HG02623 (cell line): Measurements from ENCODE around the gene OSBPL1A.

Source experiments
- ATAC-seq: cut with Tn5 transposase; IDR thresholded peaks from one replicate; pipeline ENCODE4 v1.9.1; 2021; ENCODE audit warnings: moderate library complexity; ENCODE audit not compliant: unreplicated experiment

The OSBPL1A gene

GRCh38 chr18:24230766-24231165, 166.9 kb downstream of the OSBPL1A start:
- no peak for ATAC-seq

GRCh38 chr18:24228667-24229041, 169.0 kb downstream of the OSBPL1A start:
- ATAC-seq: no peak

GRCh38 chr18:24227977-24228666, 169.5 kb downstream of the OSBPL1A start:
- ATAC-seq: no peak

- ATAC-seq: no peak
Measured at GRCh38 chr18:24220318-24220688, 177.3 kb downstream of the OSBPL1A start.

GRCh38 chr18:24219561-24220317, 177.9 kb downstream of the OSBPL1A start:
- no peak for ATAC-seq

GRCh38 chr18:24214913-24215312, 182.7 kb downstream of the OSBPL1A start:
- ATAC-seq: no peak

GRCh38 chr18:24214144-24214543, 183.5 kb downstream of the OSBPL1A start:
- ATAC-seq: no peak

GRCh38 chr18:24212939-24213338, 184.7 kb downstream of the OSBPL1A start:
- no peak for ATAC-seq

GRCh38 chr18:24209558-24209957, 188.1 kb downstream of the OSBPL1A start:
- no peak for ATAC-seq

GRCh38 chr18:24208270-24209035, 189.2 kb downstream of the OSBPL1A start:
- no peak for ATAC-seq

- no peak for ATAC-seq
Measured at GRCh38 chr18:24204904-24205303, 192.7 kb downstream of the OSBPL1A start.

GRCh38 chr18:24201699-24202687, 195.6 kb downstream of the OSBPL1A start:
- no peak for ATAC-seq

- no peak for ATAC-seq
Measured at GRCh38 chr18:24200494-24201290, 196.9 kb downstream of the OSBPL1A start.

- ATAC-seq: no peak
Measured at GRCh38 chr18:24199372-24199962, 198.2 kb downstream of the OSBPL1A start.

GRCh38 chr18:24198461-24198860, 199.2 kb downstream of the OSBPL1A start:
- ATAC-seq: no peak

- no peak for ATAC-seq
Measured at GRCh38 chr18:24197412-24197811, 200.2 kb downstream of the OSBPL1A start.

GRCh38 chr18:24196764-24197163, 200.9 kb downstream of the OSBPL1A start:
- no peak for ATAC-seq

GRCh38 chr18:24195296-24196053, 202.1 kb downstream of the OSBPL1A start:
- no peak for ATAC-seq

GRCh38 chr18:24190590-24190989, 207.0 kb downstream of the OSBPL1A start:
- no peak for ATAC-seq
